Measurements from ENCODE around the gene ZNF316.

Gene ZNF316

GRCh38 chr7:6636741-6637543, at the start of gene ZNF316:
Gene ZNF316, plus strand, starts transcription at chr7:6637318. Its CDS starts 5,092 bp downstream, at chr7:6642410.
- peak; percentile 52 for DNase-seq

- DNase-seq, result no peak
These were observed 48.6 kb upstream of the ZNF316 start for GRCh38 chr7:6588566-6588965.

- DNase-seq, result no peak
These were observed 47.8 kb upstream of the ZNF316 start for GRCh38 chr7:6589151-6589828.

GRCh38 chr7:6589829-6590644, 47.1 kb upstream of the ZNF316 start, which contains the start of gene INTS15:
Gene INTS15, plus strand, starts transcription at chr7:6590021. Its CDS starts 263 bp downstream, at chr7:6590284.
- peak; percentile 75 for DNase-seq

- DNase-seq, result no peak
These were observed 46.4 kb upstream of the ZNF316 start for GRCh38 chr7:6590645-6591110.

- no peak for DNase-seq
These were observed 37.0 kb upstream of the ZNF316 start for GRCh38 chr7:6600093-6600492.

- DNase-seq, result no peak
These were observed 32.7 kb upstream of the ZNF316 start for GRCh38 chr7:6604458-6604857.

GRCh38 chr7:6606866-6607583, 30.1 kb upstream of the ZNF316 start:
- DNase-seq, result no peak

- DNase-seq, result no peak
These were observed 29.5 kb upstream of the ZNF316 start for GRCh38 chr7:6607651-6608051.

GRCh38 chr7:6608081-6608480, 29.0 kb upstream of the ZNF316 start:
- no peak for DNase-seq

- no peak for DNase-seq
These were observed 28.3 kb upstream of the ZNF316 start for GRCh38 chr7:6608794-6609193.

- DNase-seq, result no peak
These were observed 24.3 kb upstream of the ZNF316 start for GRCh38 chr7:6612819-6613218.

GRCh38 chr7:6613706-6614105, 23.4 kb upstream of the ZNF316 start:
- no peak for DNase-seq

GRCh38 chr7:6614953-6615722, 22.0 kb upstream of the ZNF316 start, which contains the start of gene ZNF853:
Gene ZNF853, plus strand, starts transcription at chr7:6615610. Its CDS starts 565 bp downstream, at chr7:6616175.
- no peak for DNase-seq

GRCh38 chr7:6615723-6616555, 21.2 kb upstream of the ZNF316 start:
- no peak for DNase-seq

- DNase-seq, result no peak
These were observed 20.1 kb upstream of the ZNF316 start for GRCh38 chr7:6616854-6617643.

GRCh38 chr7:6618621-6619020, 18.5 kb upstream of the ZNF316 start:
- no peak for DNase-seq

- peak; percentile 6 for DNase-seq
These were observed 17.2 kb upstream of the ZNF316 start for GRCh38 chr7:6619961-6620360.

GRCh38 chr7:6621195-6622133, 15.7 kb upstream of the ZNF316 start:
- DNase-seq, result no peak
